ENCODE data around the gene KTN1. TPM values are rescaled to one million over a fixed set of nuclear protein-coding genes. Genes with fewer than 3 reads are reported as not detected.
A peak's percentile ranks its signal among the peaks of the same experiment; 100 is the strongest.

Gene KTN1
- total and polyA plus RNA-seq, 2 experiments from 2014 or later: 124 to 607 TPM

GRCh38 chr14:55583942-55584468 is 4.0 kb downstream of the KTN1 start:
- no peaks in the 10 kb centered on the region for H3K9me2 ChIP-seq (ENCODE audit: insufficient read depth)
- H3K79me2 ChIP-seq (replicated peaks; ENCODE audit: insufficient read depth): peaks cover 88% of the 10 kb centered on the region
- Mint-ChIP-seq H3K4me3 (no peak overlapping the region), H3K36me3 (ENCODE audit: low read depth) (no peaks in the 10 kb centered on the region), H3K27me3 (ENCODE audit: insufficient read depth, low read depth, poor library complexity) (peaks cover 1% of the 10 kb centered on the region), H3K4me1 (peaks cover 41% of the 10 kb centered on the region), H3K9me3 (no peaks in the 10 kb centered on the region), H3K27ac (no peak overlapping the region)
- H3F3A ChIP-seq (replicated peaks; ENCODE audit: low read depth): peaks cover 8% of the 10 kb centered on the region; the same call in 1 of the 2 replicates
- H3K36me3 ChIP-seq (ENCODE audit: insufficient read depth): no peaks in the 10 kb centered on the region
- no peak overlapping the region for H2AFZ ChIP-seq
- no peak for DNase-seq (ENCODE audit: low spot score)
- no peak for ATAC-seq
- H3K4me2 ChIP-seq: peak overlapping the region; percentile 37; the same call in 1 of the 2 replicates
- peaks cover 48% of the 10 kb centered on the region for H4K20me1 ChIP-seq (replicated peaks; ENCODE audit: insufficient read depth)
- H3K27me3 ChIP-seq (ENCODE audit: insufficient read depth): no peaks in the 10 kb centered on the region
- no peak overlapping the region for H3K4me3 ChIP-seq
- no peak for TF ChIP-seq REST (IDR thresholded peaks at IDR 0.05; ENCODE audit: unreplicated experiment)
- TF ChIP-seq ZNF114 (CRISPR knock-in tag; IDR thresholded peaks at IDR 0.05): no peak
- no peak overlapping the region for H3K27ac ChIP-seq (ENCODE audit: low read depth)
- peaks cover 58% of the 10 kb centered on the region for H3K4me1 ChIP-seq (ENCODE audit: insufficient read depth)

- peaks cover 100% of the 10 kb centered on the region for H3K79me2 ChIP-seq (replicated peaks; ENCODE audit: insufficient read depth)
- no peaks in the 10 kb centered on the region for H3K36me3 ChIP-seq (ENCODE audit: insufficient read depth)
- peaks cover 58% of the 10 kb centered on the region for H3K4me1 ChIP-seq (ENCODE audit: insufficient read depth)
- H3K27me3 ChIP-seq (ENCODE audit: insufficient read depth): no peaks in the 10 kb centered on the region
- H3K27ac Mint-ChIP-seq: peak overlapping the region; percentile 14; the same call in 1 of the 2 replicates
- no peaks in the 10 kb centered on the region for H3K36me3 Mint-ChIP-seq (ENCODE audit: low read depth)
- peaks cover 38% of the 10 kb centered on the region for H3K4me1 Mint-ChIP-seq
- no peaks in the 10 kb centered on the region for H3K27me3 Mint-ChIP-seq (ENCODE audit: insufficient read depth, low read depth, poor library complexity)
- no peak overlapping the region for H3K4me3 Mint-ChIP-seq
- ATAC-seq: no peak
- no peak overlapping the region for H3K4me2 ChIP-seq
- no peak overlapping the region for H3K27ac ChIP-seq (ENCODE audit: low read depth)
- peaks cover 51% of the 10 kb centered on the region for H4K20me1 ChIP-seq (replicated peaks; ENCODE audit: insufficient read depth)
- no peak for DNase-seq (ENCODE audit: low spot score)
- H3K4me3 ChIP-seq: no peak overlapping the region
- H3K9me3 Mint-ChIP-seq: no peaks in the 10 kb centered on the region
- no peak overlapping the region for H2AFZ ChIP-seq
- H3K9me2 ChIP-seq (ENCODE audit: insufficient read depth): no peaks in the 10 kb centered on the region
- 0 out of 2 replicates have a peak, but pooled peaks cover 4% of the 10 kb centered on the region for H3F3A ChIP-seq (replicated peaks; ENCODE audit: low read depth)
- TF ChIP-seq ZNF462 (CRISPR knock-in tag; IDR thresholded peaks at IDR 0.05) (no peak), STAT1 (IDR thresholded peaks at IDR 0.05; ENCODE audit: unreplicated experiment) (no peak), NANOG (IDR thresholded peaks at IDR 0.05; ENCODE audit: borderline replicate concordance) (no peak), CTCF (conservative IDR thresholded peaks at IDR 0.05; ENCODE audit: low read depth in 2 of 2) (no peak), EZH2phosphoT487 (IDR thresholded peaks at IDR 0.05; ENCODE audit: unreplicated experiment) (no peak), ZNF114 (CRISPR knock-in tag; IDR thresholded peaks at IDR 0.05) (no peak), CREB1 (CRISPR knock-in tag; IDR thresholded peaks at IDR 0.05; ENCODE audit: low read depth) (no peak), EZH2 (IDR thresholded peaks at IDR 0.05; ENCODE audit: low read depth, unreplicated experiment) (no peak), ZNF331 (CRISPR knock-in tag; IDR thresholded peaks at IDR 0.05; ENCODE audit: low read depth) (no peak)
These were observed 5.8 kb downstream of the KTN1 start for GRCh38 chr14:55585854-55586253.
